Loucy (cell line): ENCODE data around the gene ALDH1A3.

Experiments
- EZH2phosphoT487 ChIP-seq: fragments of 200-600 bp; IDR thresholded peaks from 2 replicates; pipeline ENCODE4 v1.6.1; 2018; ENCODE audit warnings: antibody characterized with exemption, mild to moderate bottlenecking, moderate library complexity, borderline replicate concordance
- TF ChIP-seq, protein P1 (sequence below): fragments of 200-600 bp; sonication (generic); conservative IDR thresholded peaks from 2 replicates; pipeline ENCODE4 v1.5.1; 2014; ENCODE audit warnings: mild to moderate bottlenecking, antibody characterized with exemption, low read length

DNA sequence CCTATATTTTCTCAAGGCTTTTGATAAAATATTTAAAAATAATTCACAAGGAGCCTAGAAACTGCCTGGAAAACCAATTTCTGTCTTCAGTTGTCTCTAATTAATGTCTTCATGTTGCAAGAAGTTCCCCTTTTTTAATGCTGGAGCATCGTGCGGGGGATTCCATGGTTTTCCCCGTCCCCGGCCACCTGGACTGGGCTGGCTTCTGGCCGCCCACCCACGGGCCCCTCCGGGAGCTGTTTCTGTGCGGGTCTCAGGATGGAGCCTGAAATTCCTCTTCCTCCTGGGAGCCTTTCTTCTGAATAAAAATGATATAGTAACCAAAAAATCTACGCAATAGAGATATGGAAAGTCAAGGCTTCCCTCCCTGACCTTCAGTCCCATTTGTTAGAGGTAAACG, 31.5 kb downstream of the ALDH1A3 start:
- TF ChIP-seq, protein P1, sequence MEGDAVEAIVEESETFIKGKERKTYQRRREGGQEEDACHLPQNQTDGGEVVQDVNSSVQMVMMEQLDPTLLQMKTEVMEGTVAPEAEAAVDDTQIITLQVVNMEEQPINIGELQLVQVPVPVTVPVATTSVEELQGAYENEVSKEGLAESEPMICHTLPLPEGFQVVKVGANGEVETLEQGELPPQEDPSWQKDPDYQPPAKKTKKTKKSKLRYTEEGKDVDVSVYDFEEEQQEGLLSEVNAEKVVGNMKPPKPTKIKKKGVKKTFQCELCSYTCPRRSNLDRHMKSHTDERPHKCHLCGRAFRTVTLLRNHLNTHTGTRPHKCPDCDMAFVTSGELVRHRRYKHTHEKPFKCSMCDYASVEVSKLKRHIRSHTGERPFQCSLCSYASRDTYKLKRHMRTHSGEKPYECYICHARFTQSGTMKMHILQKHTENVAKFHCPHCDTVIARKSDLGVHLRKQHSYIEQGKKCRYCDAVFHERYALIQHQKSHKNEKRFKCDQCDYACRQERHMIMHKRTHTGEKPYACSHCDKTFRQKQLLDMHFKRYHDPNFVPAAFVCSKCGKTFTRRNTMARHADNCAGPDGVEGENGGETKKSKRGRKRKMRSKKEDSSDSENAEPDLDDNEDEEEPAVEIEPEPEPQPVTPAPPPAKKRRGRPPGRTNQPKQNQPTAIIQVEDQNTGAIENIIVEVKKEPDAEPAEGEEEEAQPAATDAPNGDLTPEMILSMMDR, result no peak
- no peak for TF ChIP-seq EZH2phosphoT487
